ENCODE results near the gene NFATC1.

NFATC1 gene

DNA sequence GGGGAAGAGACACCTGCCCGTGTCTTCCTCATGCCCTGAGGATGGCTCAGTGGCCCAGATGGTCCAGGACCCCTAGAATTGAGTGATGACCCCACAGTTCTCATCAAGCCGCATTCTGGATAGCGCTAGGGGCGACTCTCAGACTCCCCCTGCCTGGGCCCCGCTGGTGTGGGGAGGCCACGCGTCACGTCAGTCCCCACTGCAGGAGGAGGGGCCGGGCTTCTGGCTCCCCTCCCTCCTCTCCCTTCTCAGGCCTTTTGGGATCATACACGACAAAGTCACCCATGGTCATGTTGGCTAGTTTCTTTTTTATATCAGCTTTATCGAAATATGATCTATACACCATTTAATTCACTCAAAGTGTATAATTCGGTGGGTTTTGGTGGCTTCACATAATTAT lies 61.5 kb downstream of the NFATC1 start:
- DNase-seq (ENCODE audit: low read depth in 2 of 2) = no peak

DNA sequence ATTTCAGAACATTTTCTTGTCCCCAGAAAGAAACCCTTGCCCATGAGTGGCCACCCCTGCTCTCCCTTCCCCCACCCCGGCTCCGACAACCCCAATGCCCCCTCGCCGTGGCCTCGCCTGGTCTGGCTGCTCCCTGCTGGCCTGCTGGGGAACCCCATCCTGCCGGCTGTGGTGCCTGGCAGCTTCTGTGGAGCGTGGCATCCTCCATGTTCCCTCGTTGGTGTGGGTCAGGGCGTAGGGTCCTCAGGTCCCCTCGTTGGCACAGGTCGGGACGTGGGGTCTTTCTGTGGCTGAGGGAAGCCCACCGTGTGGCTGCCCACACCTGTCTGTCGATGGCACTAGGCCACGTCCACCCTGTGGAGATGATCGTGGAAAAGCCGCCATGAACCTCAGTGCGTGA lies 61.9 kb downstream of the NFATC1 start:
- no peak for DNase-seq (ENCODE audit: low read depth in 2 of 2)

DNA sequence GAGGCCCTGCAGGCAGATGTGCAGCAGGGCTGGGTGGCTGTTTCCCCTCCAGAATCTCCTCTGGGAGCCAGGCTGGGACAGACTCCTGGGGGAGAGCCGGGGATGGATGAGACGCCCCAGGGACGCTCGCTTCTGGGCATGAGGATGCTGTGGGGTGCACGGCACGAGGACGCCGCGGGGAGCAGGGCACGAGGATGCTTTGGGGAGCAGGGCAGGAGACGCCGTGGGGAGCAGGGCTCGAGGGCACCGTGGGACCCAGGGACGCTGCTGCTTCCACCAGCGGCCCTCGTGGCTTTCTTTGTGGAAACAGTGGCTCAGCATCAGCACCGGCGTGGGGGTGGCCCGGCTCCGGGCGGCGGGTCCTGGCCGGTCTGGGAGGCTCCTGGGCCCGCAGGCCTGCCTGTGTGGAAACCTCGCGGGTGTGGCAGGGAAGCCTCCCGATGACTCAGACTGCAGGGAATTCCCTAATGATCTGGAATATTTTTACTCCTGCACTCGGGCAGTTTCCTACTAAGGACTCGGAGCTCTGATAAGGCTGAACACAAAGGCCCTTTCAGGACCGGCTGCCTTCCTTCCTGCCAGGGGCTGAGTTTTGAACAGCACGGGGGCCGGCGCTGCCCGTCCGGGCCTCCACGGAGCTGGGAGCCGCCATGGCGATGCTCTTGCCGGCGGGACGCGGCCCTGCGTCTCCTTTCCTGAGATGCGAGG lies 62.6 kb downstream of the NFATC1 start:
- DNase-seq (ENCODE audit: low read depth in 2 of 2) = peak; percentile 51 to 54

DNA sequence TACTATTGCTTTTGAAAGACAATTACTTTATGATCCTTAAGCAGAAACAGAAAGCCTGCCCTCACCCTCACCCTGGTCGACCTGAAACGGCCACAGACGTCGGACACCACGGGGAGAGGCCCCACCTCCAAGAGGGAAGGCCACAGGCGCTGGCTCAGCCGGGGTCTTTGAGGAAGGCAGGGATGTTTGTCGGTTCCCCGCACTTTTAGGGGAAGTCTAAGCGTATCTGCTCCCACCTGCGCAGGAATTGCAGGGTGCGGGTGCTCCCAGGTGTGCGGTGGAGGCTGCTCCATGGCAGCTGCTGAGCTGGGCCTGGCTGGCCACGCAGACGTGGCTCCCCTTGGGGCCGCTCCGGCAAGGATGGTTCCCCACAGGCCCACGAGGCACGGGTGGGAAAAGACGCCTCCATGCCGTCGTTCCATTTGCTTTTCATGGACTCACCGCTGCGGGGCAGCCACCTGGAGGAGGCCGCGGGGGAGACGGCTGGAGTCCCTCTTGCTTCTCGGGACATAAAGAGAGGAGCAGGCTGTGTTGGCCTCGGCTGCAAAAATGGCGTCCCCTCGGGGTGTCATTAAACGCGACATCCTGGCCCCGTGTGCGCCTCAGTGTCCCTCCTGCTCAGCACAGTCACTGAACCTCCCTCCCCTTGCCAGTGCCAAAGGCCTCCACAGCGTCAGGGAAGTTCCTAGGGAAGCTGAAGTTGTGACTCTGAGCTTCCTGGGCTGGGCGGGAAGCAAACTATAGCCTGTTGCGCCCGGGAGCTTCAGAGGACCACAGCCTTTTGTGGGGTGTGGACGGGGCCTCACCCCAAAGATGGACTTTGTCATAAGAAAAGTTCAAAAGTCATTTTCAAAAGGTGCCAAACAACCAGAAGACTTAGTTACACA lies 63.4 kb downstream of the NFATC1 start:
- DNase-seq (ENCODE audit: low read depth in 2 of 2) = no peak

DNA sequence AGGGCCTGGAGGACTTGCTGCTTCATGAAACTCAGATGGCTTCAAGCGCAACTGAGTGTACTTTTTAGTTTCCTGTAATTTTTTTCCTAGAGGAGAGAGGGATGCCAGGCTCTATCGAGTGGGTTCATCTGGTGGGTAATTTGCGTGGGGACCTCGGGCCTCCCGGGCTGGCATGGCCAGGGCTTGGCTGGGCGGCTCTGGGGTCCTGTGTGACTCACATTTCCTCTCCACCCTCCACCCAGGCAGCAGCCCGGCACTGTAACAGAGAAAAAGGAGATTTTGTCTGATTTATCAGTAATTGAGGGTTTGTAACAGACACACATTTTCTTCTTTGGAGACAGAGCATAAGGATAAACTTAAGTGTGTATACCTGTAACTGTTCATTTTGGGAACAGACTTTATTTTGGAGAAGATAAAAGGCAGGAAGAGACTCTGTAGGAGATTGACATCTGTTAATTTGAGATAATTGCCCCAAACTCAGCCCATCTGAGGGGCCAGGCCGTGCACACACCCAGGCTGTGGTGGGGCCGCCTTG lies 64.3 kb downstream of the NFATC1 start:
- no peak for DNase-seq (ENCODE audit: low read depth in 2 of 2)

DNA sequence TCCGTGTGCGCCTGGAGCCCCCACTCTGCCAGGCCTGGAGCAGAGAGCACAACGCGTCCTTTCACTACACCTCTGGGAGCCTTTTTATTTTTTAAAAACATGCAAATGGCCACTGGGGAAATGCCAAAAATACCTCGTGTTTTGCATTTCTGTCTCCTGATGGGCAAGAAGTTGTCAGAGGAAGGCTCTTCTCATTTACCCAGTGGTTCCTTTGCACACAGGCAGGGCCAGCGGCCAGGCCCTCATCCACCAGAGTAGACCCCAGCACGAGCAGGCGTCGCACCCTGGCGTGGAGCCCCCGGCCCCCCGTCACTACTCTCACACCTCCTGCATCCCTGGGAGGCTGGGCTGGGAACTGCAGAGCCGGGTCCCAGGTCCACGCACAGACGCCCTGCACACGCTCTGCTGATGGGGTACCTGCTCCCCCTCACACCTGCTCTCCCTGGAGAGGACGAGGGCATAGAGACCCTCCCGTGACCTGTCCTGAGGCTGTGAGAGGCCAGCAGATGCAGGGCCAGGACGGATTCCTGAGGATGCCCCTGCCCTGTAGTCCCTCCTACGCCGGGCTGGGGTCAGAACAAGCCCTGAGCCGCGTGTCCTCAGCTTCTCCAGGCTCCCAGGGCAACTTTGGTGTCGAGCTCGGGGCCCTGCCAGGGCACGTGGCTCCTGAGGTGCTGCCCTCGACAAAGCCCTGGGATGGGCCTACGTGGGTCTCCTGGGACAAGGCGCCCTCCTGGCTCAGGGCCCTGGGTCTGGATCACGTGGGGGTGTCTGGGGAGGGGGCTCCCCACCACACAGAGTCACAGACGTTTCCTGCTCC lies 65.0 kb downstream of the NFATC1 start:
- DNase-seq (ENCODE audit: low read depth in 2 of 2) = no peak

DNA sequence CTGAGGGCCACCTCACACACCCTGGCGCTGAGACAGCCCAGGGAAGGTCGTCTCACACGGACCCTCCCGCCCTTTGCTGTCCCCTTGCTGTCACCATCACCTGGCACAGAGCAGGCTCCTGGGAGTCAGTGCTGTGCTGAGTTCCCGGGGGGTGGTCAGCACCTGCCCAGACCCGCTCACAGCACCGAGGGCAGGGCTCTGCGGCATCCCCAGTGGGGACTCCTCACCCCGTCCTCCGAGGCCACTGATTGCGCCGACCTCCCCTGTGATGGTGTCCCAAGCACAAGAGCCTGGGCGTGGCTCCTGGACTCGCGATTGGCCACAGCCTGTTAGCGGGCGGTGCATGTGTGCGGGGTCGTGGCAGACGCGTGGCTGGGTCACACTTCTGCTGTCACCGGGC lies 65.9 kb downstream of the NFATC1 start:
- DNase-seq (ENCODE audit: low read depth in 2 of 2) = no peak

DNA sequence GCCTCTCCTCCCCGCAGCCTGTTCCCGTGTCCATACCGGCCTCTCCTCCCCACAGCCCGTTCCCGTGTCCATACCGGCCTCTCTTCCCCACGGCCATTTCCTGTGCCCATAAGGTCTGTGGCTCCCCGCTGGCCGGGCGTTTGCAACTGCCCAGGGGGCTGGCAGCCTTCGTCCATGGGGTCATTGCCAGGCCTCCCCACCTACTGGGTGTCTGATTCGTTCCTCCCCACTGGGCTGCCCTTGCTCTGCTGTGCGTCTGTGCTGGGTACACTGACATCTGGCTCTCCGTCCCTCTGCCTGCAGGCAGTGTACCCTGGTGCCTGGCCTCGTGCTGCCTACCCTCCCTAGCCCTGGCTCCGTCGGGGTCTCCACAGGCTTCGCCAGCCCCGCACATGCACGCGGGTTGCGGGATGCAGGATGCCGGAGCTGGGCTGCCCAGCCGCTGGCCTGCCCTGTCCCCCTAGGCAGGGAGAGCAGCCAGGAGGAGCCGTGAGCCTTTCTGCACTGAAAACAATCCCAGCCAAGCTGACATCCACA lies 67.8 kb downstream of the NFATC1 start:
- no peak for DNase-seq (ENCODE audit: low read depth in 2 of 2)

DNA sequence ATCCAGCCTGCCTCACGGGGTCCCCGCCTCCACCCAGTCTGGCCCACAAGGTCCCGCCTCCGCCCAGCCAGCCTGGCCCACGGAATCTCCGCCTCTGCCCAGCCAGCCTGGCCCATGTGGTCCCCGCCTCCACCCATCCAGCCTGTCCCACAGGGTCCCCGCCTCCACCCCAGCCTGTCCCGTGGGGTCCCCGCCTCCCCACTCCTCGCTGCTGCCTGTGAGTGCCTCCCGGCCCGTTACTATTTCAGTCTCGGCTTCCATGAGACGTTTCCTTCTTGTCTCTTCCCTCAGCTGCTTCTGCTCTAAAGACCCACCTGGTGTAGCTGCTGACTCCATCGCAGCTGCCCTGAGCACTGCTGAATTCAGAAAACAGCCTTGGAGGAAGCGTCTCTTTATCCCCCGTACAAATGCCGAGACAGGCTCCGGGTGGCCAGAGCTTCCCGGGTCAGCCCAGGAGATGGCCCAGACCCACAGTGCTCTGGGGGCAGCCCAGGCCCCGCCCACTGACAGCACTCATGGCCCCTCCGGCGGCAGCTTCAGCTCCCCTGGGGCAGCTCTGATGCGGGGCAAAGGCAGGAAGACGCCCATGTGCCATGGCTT lies 69.8 kb downstream of the NFATC1 start:
- no peak for DNase-seq (ENCODE audit: low read depth in 2 of 2)

DNA sequence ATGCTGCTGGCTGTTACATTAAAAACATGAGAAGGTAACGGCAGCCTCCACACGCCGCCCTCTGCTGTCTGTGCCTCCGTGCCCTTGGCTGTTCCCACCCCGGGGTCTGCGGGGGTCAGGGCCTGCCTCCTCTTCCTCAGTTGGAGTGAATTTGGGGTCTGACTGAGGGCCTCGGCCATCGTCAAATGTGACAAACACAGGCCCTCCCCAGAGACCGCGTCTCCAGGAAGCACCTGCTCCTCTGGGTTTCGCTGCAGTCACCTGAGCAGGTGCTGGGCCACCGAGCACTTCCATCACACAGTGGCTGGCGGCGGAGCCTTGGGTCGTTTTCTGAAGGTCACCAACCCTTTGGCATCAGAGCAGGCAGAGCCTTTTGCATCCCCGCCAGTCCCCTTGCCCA lies 70.9 kb downstream of the NFATC1 start:
- no peak for DNase-seq (ENCODE audit: low read depth in 2 of 2)

DNA sequence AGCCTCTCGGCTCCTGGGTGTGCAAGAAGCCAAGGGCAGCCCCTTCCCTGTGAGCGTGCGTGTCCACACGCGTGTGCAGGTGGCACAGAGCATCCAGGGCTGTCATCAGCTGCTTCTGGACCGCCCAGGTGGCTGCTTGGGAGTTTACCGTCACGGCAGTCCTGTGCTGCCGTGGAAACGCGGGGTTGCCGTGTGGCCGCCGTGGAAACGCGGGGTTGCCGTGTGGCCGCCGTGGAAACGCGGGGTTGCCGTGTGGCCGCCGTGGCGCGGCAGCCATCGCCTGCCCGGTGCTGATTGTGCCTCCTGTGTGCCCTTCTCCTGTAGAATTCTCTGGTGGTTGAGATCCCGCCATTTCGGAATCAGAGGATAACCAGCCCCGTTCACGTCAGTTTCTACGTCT lies 71.4 kb downstream of the NFATC1 start:
- DNase-seq (ENCODE audit: low read depth in 2 of 2) = no peak

DNA sequence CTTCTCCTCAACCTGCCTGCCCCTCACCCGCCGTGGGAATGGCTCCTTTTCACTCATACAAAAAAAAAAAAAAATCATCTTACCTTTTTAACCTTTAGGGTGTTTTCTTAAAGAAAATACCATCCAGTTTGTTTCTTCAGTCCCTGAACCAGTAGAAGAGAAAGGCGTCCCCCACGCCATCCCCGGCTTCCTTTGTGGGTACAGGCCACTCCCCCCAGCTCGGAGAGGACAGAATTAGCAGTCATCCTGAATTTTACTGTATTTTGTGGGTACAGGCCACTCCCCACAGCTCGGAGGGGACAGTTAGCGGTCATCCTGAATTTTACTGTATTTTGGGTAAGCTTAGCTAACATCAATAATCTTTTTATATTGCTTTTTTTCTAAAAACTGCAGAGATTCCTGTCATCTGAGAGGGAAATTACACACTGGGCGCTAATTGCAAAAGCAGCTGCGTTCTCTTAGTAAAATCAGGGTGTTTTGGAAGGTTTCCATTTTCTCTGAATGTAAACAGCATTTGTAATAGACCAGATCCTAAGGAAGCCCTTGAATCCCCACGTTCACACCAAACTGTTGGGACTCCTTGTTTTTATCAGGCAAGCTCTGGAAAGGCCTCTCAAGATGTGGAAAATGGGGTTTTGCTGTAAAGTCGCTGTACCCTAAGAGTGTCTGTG lies 72.5 kb downstream of the NFATC1 start:
- no peak for DNase-seq (ENCODE audit: low read depth in 2 of 2)

DNA sequence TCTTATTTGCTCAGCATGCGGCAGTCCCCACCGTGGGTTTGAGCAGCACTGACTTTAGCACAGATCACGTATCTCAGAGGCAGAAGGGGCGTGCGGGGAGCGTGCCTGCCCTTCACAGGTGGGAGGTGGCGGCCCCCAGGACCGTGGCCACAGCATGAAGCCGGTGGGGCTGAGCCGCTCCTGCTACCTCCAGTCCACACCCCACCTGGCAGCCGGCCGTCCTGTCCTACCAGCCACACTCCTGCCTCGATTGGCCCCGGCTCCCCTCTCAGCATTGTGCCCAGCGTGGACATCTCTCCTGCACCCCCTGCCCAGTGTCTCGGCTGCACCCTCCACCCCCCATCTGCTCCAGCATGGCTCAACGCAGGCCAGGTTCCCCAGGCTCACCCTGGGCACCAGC lies 73.6 kb downstream of the NFATC1 start:
- no peak for DNase-seq (ENCODE audit: low read depth in 2 of 2)

DNA sequence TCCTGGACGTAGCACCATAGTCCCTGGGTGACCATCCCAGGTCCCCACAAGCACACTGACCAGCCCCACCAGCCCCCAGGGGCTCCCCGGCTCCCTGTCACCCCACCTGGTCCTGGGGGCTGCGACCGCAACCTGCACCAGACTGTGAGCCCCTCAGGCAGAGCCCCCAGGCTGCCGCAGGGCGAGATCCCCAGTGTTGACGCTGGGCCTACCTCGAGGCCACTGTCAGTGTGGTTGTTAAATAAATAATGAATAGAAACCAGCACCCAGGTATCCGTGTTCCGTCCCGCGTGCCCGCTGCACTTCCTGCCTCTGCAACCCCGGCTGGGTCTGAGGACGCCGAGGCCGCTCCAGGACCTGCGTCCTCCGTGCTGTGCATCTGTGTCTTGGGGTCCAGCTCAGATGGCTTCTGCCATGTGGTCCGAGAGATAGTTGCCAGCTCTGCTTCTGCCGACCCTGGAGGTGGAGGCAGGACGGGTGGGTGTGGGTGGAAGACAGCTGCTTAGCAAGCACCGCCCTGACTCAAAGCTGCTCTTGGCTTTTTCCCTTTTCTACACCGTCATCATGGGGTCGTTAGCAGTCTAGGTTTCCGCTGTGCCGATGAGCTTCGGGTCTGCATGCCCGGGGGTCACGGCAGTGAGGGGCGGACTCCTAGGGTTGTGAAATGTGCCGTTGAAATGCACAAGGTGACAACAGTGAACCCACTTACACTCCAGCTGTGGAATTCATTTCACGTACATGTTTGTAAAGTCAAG lies 74.2 kb downstream of the NFATC1 start:
- DNase-seq (ENCODE audit: low read depth in 2 of 2) = no peak

DNA sequence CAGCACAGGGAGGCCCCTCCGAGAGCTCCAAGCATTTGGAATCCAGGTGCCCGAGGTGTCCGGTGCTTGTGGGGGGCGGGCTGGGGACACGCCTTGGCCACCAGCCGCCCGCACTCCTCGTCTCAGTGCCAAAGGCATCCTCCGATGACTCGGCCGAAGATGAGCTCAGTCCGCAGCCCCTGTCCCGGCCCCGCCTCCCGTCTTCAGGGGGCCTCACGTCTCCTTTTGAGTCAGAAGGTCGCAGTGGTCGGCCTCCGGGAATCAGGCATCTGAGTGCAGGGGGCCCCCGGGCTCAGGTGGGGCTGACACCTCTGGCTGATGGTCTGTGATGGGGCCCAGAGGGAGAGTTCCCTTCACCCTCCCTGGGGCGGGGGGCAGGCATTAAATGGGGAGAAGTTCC lies 74.8 kb downstream of the NFATC1 start:
- DNase-seq (ENCODE audit: low read depth in 2 of 2) = no peak

DNA sequence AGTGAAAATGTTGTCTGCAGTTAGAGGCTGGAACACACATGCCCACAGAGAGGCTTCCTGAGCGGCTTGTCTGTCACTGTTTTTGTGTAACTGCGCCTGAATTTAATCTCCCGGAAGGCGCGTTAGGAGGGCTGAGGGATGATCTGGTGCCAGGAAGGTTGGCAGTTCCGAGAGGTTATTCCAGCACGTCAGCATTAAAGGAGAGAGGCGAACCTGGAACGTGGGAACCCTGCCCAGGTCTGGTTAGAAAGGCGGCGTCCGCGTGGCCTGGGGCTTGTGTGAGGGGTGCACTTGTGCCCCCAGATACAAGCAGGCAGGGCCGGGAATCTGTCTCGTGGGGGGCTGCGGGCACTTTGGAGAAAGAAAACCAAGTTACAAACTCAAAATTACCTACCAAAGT lies 75.3 kb downstream of the NFATC1 start:
- no peak for DNase-seq (ENCODE audit: low read depth in 2 of 2)

DNA sequence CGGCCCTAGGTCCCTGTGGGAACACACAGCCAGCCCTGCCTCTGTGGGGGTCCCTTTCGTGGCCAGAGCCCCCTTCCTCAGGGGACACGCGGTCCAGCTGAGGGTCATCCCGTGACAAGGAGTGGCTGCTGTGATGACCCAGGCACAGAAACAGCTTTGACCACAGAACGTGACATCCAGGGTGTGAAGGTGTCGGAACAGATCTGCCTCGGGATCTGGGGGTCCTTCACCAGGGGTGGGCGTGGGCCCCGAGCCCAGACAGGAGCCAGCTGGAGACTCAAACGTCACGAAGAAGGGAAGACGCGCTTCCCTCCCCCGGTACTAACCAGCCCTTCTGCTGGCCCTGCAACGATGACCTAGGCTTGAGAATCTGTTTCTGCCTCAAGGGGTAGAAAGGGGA lies 75.9 kb downstream of the NFATC1 start:
- no peak for DNase-seq (ENCODE audit: low read depth in 2 of 2)

DNA sequence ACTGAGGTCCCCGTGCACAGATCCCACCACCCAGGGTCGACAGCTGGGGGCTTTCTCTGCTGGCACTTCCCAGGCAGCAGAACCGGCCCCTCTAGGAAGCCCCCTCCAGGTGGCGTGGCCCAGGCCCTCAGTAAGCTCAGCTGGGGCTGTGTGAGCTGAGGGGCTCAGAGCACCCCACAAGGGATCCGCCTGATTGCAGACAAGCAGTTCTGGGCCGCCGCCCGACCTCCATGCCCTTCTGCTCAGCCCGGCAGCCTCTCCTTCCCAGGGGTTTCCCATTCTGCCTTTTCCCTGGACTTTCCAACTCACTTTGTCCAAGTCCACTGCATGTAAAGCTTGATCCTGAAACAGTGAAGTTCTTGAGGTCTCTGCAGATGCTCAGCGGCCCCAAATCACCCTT lies 76.4 kb downstream of the NFATC1 start:
- no peak for DNase-seq (ENCODE audit: low read depth in 2 of 2)

DNA sequence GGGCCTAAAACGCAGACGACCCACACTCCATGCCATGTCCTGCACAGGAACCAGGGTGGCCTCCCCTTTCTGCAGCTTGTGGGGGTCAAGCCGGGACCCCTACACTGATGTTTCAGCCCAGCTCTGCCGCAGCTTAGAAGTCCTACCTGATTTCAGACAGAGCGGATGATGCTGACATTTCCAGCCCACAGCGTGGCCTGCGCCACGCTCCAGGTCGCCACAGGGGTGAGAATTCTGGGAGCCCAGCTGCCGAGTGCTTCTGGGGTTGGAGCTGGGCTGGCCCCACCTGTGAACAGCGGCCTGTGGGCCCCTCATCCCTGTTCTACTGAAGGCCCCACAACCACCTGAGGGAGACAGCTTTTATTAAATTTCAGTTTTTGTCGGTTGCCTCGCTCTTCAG lies 77.2 kb downstream of the NFATC1 start:
- no peak for DNase-seq (ENCODE audit: low read depth in 2 of 2)

All from fibroblast of skin of left quadriceps (primary cell).